HS-27A (cell line): Measurements from ENCODE around the gene L2HGDH.

Experiments
- DNase-seq: peaks from one replicate; pipeline ENCODE4 v3.0.0-alpha.2; 2012; ENCODE audit warnings: low read depth, missing footprints

Gene L2HGDH

DNA sequence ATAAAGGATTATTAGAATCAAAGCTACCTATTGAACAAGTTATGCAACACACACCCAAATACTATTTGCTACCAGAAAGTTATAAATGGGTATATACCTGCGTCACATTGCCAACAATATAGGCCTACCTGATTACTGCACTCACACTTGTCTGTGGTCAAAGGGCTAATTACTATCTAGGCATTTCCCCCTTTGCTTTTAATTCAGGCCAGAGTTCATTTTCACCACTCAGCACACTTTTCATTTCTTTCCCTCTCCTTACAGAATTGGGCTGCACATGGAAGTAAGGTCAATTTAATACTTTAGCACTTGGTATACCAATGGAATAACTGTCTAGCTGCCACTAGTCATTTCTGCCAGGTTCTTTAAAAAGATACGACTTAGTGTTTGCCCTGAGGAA lies 82.3 kb downstream of the L2HGDH start:
- DNase-seq = no peak

DNA sequence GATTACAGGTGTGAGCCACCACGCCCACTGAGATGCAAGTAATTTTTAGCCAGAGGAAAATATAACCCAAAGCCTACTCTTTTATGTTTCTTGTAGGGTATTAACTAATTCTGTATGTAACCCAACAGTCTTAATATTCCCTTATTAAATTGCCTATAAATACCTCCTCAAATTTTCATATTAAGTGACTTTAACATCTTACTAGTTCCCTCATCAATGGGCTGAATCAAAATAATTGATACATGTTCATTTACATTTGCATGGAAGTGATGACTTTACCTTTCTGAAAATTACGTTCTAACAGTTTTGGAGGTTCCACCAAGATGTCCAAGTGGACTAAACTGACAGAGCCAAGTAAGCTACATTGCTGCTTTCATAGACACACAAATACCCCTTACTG lies 83.7 kb downstream of the L2HGDH start:
- no peak for DNase-seq

DNA sequence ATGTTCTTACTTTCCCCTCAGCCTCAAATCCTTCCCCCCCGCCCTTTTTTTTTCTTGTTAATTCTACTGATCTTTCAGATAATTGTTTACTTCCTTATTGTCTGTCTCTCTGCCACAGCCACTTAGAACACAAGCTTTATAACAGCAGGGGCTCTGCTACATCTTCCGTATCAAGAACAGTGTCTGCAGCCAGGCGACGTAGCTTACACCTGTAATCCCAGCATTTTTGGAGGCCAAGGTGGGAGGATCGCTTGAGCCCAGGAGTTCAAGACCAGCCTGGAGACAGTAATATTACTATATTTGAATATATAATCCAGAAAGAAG lies 86.1 kb downstream of the L2HGDH start:
- DNase-seq = no peak

DNA sequence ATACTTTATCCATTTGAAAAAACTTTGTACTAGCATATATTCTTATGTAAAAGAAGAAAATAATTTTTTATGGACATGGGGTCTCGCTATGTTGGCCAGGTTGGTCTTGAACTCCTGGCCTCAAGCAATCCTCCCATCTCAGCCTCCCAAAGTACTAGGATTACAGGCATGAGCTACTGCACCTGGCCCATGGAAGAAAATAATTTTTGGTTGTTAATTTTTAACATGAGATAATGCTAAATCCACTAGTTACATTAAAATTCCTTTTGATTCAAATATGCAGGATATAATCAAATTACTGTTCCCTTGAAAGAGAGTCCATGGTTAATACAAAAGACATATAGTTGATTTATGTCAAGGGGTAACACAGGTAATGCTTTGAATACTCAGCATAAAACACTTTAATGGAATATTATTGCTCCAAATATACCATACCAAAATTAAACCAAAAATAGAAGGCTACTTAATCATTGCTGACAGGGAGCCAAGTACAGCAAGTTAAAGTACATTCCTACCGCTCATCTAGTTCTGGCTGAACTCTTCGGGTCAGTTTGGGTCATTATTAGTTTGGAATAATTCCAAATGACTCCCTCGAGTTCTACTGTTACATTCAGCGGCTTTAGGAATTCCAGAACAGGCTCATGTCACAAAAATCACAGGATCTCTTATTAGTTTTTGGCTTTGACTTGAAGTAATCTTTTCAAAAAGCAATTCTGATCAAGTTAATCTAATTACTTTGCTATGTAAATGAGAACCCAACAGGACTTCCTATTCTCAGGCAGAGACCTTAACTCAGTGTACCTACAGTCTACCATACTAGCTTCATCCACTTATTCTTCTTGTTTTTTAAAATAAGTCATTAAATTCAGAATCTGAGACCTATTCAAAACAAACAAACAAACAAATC lies 86.7 kb downstream of the L2HGDH start:
- DNase-seq = peak; percentile 75

DNA sequence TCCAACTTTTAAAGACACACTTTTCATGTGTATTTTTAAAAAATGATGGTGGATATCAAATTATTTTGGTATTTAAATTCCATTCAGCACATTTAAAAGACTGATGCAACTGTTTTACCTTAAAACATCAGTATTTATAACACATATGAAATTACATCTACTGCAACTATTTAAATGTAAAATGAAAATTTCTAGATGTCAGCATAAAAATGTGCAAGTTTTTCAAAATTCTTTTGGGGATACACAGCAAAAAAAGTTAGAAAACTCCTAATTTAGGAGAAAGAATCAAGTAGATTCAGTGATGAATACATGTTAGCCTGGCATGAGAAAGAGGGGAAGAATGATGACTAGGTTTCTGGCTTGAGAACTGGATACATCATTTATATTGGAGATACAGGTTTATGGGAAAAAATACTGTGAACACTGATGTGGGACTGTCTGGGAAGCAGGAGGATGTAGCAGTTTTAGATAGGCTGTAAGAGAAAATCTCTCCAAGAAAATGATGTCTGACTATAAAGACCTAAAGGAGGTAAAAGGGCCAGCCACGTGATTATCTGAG lies 89.9 kb downstream of the L2HGDH start:
- DNase-seq = no peak

DNA sequence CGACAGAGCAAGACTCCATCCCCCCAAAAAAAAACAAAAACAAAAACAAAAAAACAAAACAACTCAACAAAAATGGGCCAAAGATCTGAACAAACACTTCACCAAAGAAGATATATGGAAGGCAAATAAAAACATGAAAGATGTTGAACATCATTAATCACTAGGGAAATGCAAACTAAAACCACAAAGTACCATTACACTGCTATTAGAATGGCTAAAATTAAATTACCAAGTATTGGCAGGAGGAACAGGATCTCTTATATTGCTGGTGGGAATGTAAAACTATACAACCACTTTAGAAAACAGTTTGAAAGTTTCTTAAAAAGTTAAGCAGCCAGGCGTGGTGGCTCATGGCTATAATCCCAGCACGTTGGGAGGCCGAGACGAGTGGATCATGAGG lies 93.5 kb downstream of the L2HGDH start:
- no peak for DNase-seq

DNA sequence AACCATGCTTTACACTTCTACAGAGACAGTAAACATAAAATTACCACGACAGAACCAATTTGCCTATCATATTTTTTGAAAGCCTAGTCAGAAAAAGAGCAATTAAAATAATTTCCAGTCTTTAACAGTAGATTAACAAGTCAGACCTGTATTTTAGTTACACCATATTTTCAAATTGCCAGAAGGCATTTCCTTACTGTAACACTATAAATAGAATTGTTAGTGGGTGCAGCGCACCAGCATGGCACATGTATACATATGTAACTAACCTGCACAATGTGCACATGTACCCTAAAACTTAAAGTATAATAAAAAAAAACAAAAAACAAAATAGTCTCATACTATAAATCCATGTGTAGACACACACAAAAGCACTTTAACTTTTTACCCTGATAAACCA lies 96.6 kb downstream of the L2HGDH start:
- no peak for DNase-seq

DNA sequence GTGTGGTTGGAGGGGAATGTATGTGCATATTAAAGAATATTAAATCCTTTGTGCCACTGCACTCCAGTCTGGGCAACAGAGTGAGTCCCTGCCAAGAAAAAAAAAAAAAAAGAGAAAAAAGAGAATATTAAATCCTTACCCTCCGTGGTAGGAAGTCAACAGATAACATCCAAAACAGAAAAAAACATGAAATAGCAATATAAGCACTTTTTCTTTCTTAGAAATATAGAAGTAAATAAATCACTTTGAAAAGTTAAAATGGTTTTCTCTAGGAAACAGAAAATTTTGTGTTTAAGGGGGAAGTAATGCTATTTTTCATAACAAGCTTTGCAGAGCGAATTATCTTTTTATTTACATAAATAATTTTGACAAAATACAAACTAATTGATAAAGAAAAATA lies 98.2 kb downstream of the L2HGDH start:
- no peak for DNase-seq

DNA sequence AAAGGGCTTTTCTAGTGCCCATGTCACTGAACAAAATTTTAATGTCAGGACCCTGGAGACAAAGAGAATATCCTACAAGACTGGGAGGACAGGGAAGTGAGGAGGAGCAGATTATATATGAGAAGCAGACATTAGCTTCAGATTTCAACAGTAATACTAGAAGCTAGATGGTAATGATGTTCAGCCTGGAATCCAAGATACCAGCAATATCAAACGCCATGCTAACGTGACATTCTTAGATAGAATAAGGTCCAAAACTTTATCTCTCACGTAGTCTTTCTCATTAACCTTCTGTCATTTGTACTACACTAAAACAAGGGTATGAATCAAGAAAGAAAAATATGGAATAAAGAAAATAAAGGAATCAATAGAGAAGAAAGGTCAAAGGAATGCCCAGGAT lies 99.3 kb downstream of the L2HGDH start:
- no peak for DNase-seq

DNA sequence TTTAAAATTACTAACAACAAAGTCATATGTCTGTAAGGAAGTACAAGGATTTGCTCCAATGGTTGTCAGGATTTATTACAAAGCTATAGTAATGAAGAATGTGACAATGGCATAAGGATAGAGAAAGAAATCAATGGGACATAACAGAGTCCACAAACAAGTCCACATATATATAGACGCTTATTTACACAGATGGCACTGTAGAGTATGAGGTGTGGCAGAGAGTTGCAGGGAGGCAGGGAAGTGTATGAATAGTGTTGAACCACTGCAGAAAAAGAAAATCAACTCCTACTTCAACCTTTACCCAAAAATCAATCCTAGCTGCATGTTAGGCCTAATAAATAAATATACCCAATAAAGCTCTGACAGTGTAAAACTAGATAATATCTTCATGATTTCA lies 102.0 kb downstream of the L2HGDH start:
- DNase-seq = no peak

DNA sequence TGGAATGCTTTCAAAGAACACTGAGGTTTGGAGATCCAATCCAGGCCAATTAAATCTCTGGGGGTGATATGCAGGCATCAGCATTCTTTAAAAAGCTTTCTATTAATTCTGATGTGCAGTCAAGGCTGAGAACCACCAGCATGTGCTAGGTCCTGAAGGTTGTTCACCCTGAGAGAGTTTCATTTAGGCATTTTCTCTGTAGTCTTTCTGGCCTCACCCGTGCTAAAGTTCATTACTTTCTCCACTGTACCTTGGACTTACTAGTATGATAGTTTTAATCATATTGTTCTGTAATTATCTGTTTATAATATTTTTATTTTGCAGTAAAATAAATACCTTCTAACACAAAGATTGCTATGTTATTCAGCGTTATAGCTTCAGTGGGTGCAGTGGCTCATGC lies 113.5 kb downstream of the L2HGDH start:
- DNase-seq = no peak

DNA sequence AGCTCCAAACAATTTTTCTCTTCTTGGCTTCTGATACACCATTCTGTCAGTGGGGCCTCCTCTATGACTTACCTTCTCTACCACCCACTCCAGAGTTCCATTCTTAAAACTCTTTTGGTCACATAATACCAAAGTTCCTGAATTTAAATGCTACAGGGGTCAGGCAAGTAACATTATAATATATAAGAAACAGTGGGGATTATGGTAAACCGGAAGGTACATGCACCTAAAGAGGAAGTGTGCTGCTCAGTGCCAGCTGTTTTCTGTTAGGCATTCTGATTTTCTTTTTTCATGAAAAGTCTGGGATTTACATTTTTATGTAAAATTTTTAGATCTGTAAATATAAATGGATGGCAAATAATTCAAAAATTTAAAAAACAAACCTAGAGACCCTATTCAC lies 120.5 kb downstream of the L2HGDH start:
- no peak for DNase-seq
